MM.1S (cell line): ENCODE data around the gene EVA1C.

Experiments
- EZH2 ChIP-seq: fragments of 300-600 bp; sonication (generic); optimal IDR thresholded peaks from 2 replicates; pipeline ENCODE3; 2017; ENCODE audit warnings: low read depth, mild to moderate bottlenecking, antibody characterized with exemption, low read length, mixed read lengths
- TF ChIP-seq, protein P1 (sequence below): fragments of 300-600 bp; sonication (generic); IDR thresholded peaks from 2 replicates; pipeline ENCODE4 v1.5.1; 2016; ENCODE audit warnings: antibody characterized with exemption, low read length, mixed read lengths

DNA sequence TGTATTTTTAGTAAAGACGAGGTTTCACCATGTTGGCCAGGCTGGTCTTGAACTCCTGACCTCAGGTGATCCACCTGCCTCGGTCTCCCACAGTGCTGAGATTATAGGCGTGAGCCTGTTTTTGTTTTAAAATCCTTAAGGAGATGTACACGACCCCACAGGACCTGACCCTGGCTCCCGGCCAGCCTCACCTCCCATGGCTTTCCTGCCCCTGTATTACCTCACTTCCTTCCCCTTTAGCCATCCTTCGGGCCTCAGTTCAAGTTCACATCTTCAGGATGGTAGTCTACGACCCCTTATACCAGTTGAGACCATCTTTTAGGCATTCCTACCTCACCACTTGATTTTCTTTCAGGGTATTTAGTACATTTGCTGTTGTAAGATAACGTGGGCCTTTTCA is 136.5 kb downstream of the EVA1C start:
- TF ChIP-seq, protein P1, sequence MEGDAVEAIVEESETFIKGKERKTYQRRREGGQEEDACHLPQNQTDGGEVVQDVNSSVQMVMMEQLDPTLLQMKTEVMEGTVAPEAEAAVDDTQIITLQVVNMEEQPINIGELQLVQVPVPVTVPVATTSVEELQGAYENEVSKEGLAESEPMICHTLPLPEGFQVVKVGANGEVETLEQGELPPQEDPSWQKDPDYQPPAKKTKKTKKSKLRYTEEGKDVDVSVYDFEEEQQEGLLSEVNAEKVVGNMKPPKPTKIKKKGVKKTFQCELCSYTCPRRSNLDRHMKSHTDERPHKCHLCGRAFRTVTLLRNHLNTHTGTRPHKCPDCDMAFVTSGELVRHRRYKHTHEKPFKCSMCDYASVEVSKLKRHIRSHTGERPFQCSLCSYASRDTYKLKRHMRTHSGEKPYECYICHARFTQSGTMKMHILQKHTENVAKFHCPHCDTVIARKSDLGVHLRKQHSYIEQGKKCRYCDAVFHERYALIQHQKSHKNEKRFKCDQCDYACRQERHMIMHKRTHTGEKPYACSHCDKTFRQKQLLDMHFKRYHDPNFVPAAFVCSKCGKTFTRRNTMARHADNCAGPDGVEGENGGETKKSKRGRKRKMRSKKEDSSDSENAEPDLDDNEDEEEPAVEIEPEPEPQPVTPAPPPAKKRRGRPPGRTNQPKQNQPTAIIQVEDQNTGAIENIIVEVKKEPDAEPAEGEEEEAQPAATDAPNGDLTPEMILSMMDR: no peak
- TF ChIP-seq EZH2: no peak
